ENCODE data around the gene ACAD11.

DNA sequence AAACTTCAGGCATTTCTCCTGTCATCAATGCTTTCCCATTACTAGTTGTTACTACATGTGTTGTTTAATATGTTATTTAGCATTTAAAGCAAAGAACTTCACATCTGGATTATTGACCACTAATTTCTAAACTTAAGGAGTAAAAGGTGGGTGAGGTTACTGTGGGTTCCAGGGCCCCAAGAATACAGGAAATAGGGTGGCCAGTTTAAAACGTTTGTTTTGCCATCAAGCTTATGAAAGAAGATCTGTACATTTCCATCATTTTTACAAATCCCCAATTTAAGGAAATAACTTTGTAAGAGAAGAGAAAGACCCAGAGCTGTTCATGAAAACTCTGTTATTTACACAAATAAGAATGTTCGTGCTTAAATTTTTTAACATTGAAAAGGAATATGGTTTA lies 117.0 kb downstream of the ACAD11 start:
- TF ChIP-seq, protein P1, sequence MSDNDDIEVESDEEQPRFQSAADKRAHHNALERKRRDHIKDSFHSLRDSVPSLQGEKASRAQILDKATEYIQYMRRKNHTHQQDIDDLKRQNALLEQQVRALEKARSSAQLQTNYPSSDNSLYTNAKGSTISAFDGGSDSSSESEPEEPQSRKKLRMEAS (IDR thresholded peaks at IDR 0.05), result no peak
- TF ChIP-seq, protein P2, sequence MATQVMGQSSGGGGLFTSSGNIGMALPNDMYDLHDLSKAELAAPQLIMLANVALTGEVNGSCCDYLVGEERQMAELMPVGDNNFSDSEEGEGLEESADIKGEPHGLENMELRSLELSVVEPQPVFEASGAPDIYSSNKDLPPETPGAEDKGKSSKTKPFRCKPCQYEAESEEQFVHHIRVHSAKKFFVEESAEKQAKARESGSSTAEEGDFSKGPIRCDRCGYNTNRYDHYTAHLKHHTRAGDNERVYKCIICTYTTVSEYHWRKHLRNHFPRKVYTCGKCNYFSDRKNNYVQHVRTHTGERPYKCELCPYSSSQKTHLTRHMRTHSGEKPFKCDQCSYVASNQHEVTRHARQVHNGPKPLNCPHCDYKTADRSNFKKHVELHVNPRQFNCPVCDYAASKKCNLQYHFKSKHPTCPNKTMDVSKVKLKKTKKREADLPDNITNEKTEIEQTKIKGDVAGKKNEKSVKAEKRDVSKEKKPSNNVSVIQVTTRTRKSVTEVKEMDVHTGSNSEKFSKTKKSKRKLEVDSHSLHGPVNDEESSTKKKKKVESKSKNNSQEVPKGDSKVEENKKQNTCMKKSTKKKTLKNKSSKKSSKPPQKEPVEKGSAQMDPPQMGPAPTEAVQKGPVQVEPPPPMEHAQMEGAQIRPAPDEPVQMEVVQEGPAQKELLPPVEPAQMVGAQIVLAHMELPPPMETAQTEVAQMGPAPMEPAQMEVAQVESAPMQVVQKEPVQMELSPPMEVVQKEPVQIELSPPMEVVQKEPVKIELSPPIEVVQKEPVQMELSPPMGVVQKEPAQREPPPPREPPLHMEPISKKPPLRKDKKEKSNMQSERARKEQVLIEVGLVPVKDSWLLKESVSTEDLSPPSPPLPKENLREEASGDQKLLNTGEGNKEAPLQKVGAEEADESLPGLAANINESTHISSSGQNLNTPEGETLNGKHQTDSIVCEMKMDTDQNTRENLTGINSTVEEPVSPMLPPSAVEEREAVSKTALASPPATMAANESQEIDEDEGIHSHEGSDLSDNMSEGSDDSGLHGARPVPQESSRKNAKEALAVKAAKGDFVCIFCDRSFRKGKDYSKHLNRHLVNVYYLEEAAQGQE (IDR thresholded peaks at IDR 0.05; ENCODE audit: low read depth), result no peak
- TF ChIP-seq, protein P3, sequence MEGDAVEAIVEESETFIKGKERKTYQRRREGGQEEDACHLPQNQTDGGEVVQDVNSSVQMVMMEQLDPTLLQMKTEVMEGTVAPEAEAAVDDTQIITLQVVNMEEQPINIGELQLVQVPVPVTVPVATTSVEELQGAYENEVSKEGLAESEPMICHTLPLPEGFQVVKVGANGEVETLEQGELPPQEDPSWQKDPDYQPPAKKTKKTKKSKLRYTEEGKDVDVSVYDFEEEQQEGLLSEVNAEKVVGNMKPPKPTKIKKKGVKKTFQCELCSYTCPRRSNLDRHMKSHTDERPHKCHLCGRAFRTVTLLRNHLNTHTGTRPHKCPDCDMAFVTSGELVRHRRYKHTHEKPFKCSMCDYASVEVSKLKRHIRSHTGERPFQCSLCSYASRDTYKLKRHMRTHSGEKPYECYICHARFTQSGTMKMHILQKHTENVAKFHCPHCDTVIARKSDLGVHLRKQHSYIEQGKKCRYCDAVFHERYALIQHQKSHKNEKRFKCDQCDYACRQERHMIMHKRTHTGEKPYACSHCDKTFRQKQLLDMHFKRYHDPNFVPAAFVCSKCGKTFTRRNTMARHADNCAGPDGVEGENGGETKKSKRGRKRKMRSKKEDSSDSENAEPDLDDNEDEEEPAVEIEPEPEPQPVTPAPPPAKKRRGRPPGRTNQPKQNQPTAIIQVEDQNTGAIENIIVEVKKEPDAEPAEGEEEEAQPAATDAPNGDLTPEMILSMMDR (IDR thresholded peaks at IDR 0.05 in 2 of 3, conservative IDR thresholded peaks at IDR 0.05 in 1 of 3; ENCODE audit: borderline replicate concordance in 1 of 3, insufficient read depth in 1 of 3, low read depth in 2 of 3, low read length in 2 of 3), result no peak
- no peak for TF ChIP-seq EZH2phosphoT487 (IDR thresholded peaks at IDR 0.05; ENCODE audit: borderline replicate concordance)
- TF ChIP-seq POLR2AphosphoS5 (IDR thresholded peaks at IDR 0.05; ENCODE audit: low read depth, low read length), result no peak
- no peak for TF ChIP-seq POLR2A (IDR thresholded peaks at IDR 0.05; ENCODE audit: borderline replicate concordance, extremely low read depth, insufficient read depth, insufficient read length)
- no peak for TF ChIP-seq EGR1 (IDR thresholded peaks at IDR 0.05; ENCODE audit: low read depth)
- no peak for TF ChIP-seq RAD21 (IDR thresholded peaks at IDR 0.05; ENCODE audit: low read depth)
- no peak for TF ChIP-seq SIN3A (IDR thresholded peaks at IDR 0.05; ENCODE audit: low read depth)
- no peak for TF ChIP-seq ATF3 (IDR thresholded peaks at IDR 0.05)
- no peak for TF ChIP-seq CEBPB (IDR thresholded peaks at IDR 0.05; ENCODE audit: low read depth)
- TF ChIP-seq SP1 (IDR thresholded peaks at IDR 0.05; ENCODE audit: low read depth), result no peak
- TF ChIP-seq SRF (IDR thresholded peaks at IDR 0.05; ENCODE audit: low read depth), result no peak

Measured in HCT116 (cell line).